Right cardiac atrium (tissue), 5 donors: ENCODE results near the gene ATP11A. TPM values are rescaled to one million over a fixed set of nuclear protein-coding genes. Genes with fewer than 3 reads are reported as not detected.

ENCODE experiments used
- ATAC-seq, 2 donors: fragments of 200-7000 bp; cut with Tn5 transposase; one replicate each; pipeline versions ENCODE4 v1.8.0 to v1.9.1; 2020; ENCODE audit warnings: moderate library complexity in 2 of 2, mild to moderate bottlenecking in 1 of 2
- DNase-seq, 3 donors: peaks; one replicate each; pipeline ENCODE4 v3.0.0-alpha.2; 2020
- H3K27ac ChIP-seq: one replicate; pipeline ENCODE4 v1.5.1; 2013; ENCODE audit warnings: mild to moderate bottlenecking, low read length, control low read depth, moderate library complexity
- H3K27me3 ChIP-seq: one replicate; pipeline ENCODE4 v1.6.1; 2013; ENCODE audit not compliant: control insufficient read depth, insufficient read depth
- H3K4me1 ChIP-seq: one replicate; pipeline ENCODE4 v1.6.1; 2013; ENCODE audit warnings: low read length; ENCODE audit not compliant: control insufficient read depth, insufficient read depth
- H3K4me3 ChIP-seq: one replicate; pipeline ENCODE4 v1.5.1; 2013; ENCODE audit warnings: low read length, control low read depth
- H3K9me3 ChIP-seq: one replicate; pipeline ENCODE4 v1.6.1; 2013; ENCODE audit warnings: low read length; ENCODE audit not compliant: control insufficient read depth
- WGBS: extraction: QIAGEN DNeasy Blood & Tissue Kit; methylation state at CpG from one replicate; pipeline ENCODE4 v1.1.7; 2013; 5-methylcytosine and 5-hydroxymethylcytosine counted together
- intact Hi-C, 4 donors: fragments of 100-400 bp; cut with DNase I; formaldehyde crosslinking; loops; one replicate each; pipeline versions ENCODE4 v1.11.0 to v1.14.0; 2022 to 2023
- polyA plus RNA-seq: library from polyadenylated mRNA; stranded (reverse); fragments of 200-250 nt; gene quantifications from one replicate; pipeline ENCODE4 v1.2.3, GENCODE V29; 2013
- total RNA-seq, 4 donors: library from RNA; stranded (reverse); fragmentation: NEBNext Ultra II Directional; extraction: Animal tissue kit (Norgen Biotek cat#: 25700); gene quantifications; one replicate each; pipeline ENCODE4 v1.2.1, GENCODE V29; 2021
- donor health status: healthy with polysubstance abuse.
- donor health status: DM: no; HTN: yes; CAD: no.
- donor health status: DM: no; HTN: no; CAD: no.
- donor health status: DM: no; HTN: yes; CAD: no; lungs with severe emphysema.
- donor health status: DM: yes; HTN: yes; CAD: no.

ATP11A gene
- total and polyA plus RNA-seq, 5 donors, result 19.5 to 100 (median 83.4) TPM

DNA sequence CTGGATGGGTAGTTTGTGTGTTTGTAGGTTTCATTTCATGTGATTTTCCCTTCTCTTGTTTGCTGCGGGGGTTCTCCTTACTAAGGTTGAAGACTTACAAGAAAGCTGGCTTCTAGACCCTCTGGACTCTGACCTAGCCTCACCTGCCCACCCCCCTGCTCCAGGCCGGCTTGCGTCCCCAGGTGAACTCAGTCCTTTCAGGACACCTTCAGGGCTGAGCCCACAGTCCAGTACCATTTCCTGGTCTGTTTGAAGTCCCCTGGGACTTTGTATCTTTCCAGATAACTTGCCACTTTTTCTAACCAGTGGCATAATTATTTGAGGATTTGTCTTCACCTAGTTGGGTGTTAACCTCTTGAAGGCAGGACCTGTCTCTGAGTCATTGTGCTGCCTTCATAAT is 227.9 kb downstream of the ATP11A start:
- 90% methylated on average over 3 of the region's 3 CpGs for WGBS
- Histone ChIP-seq H3K27ac (no peak overlapping the region), H3K9me3 (no peaks in the 10 kb centered on the region), H3K4me3 (no peak overlapping the region), H3K27me3 (no peaks in the 10 kb centered on the region), H3K4me1 (no peaks in the 10 kb centered on the region)
- intact Hi-C loops, result no loop called here
- ATAC-seq, result no peak
- DNase-seq, result no peak

GRCh38 chr13:112918266-112918665 is 228.4 kb downstream of the ATP11A start:
- no peak for DNase-seq
- H3K27ac ChIP-seq, result no peak overlapping the region
- 82% methylated on average over 8 of the region's 8 CpGs for WGBS
- no peaks in the 10 kb centered on the region for H3K9me3 ChIP-seq
- ATAC-seq, result no peak
- no peaks in the 10 kb centered on the region for H3K27me3 ChIP-seq
- intact Hi-C loops, result no loop called here
- H3K4me3 ChIP-seq, result no peak overlapping the region
- H3K4me1 ChIP-seq, result no peaks in the 10 kb centered on the region

DNA sequence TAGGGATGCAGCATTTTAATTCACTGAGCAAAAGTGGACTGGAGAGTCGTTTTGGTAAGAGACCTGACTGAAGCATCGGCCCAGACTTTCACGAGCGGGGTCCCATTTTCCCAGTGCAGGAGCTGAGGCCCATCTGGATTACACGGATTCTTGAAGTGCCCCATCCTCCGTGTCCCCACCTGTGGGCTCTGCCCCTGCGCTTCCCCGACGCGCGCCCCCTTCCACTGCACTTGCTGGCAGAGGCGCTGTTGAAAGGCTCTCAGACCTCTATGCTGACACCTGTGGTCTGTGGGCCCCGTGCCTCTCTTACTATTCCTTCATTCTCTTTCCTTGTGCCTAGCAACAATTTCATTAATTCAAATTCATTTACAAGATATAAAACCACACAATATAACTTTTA is 228.9 kb downstream of the ATP11A start:
- H3K4me1 ChIP-seq, result no peaks in the 10 kb centered on the region
- no peaks in the 10 kb centered on the region for H3K9me3 ChIP-seq
- H3K27me3 ChIP-seq, result no peaks in the 10 kb centered on the region
- ATAC-seq (no peak), DNase-seq (no peak)
- no peak overlapping the region for H3K4me3 ChIP-seq
- no peak overlapping the region for H3K27ac ChIP-seq
- intact Hi-C loops, result no loop called here
- 78% methylated on average over 13 of the region's 13 CpGs for WGBS

DNA sequence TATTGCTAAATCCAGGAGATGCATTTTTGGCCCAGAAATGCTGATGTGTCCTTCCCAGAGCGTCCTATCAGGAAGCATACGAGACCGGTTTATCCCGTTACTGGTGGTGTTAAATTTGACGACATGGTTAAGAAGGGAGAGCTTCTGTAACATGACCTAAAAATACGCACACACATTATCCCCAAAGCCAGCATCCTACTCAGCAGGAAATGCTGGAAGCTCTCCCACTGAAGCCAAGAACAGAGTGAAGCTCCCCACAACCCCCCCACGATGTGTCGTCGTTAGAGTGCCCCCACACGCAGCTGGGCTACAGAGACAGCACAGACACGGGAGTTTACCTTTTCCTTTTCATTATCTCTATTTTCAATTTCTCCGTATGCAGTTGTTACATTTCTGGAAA is 234.1 kb downstream of the ATP11A start:
- ATAC-seq (no peak), DNase-seq (no peak)
- no peak overlapping the region for H3K4me3 ChIP-seq
- no peaks in the 10 kb centered on the region for H3K4me1 ChIP-seq
- H3K9me3 ChIP-seq, result no peaks in the 10 kb centered on the region
- no peak overlapping the region for H3K27ac ChIP-seq
- intact Hi-C loops, result no loop called here
- no peaks in the 10 kb centered on the region for H3K27me3 ChIP-seq
- 47% methylated on average over 12 of the region's 12 CpGs for WGBS

DNA sequence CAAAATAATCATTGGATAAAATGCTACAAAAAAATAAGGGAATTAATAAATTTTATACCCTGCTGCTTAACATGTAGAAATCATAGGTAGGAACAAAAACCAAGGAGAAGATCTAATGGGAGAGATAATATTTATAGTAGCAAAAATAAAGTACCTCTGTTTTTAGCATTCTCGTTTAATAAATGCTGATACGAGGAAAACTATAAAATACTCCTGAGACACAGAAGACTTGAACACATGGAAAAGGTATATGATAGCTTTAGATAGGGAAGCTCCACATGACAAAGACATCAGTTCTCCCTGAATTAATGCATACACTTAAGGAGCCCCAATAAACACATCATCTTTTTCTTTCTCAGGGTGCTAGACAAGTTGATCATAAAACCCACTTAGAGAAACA is 234.5 kb downstream of the ATP11A start:
- H3K27me3 ChIP-seq, result no peaks in the 10 kb centered on the region
- intact Hi-C loops, result no loop called here

DNA sequence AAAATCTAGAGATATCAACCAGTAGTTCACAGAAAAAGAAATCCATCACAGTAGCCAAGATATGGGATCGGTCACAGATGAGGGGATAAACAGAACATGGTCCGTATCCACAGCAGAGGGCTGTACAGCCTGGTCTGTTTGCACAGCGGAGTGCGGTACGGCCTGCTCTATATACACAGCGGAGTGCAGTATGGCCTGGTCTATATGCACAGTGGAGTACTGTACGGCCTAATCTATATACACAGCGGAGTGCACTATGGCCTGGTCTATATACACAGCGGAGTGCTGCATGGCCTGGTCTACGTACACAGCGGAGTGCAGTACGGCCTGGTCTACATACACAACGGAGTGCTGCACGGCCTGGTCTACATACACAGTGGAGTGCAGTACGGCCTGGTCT is 236.2 kb downstream of the ATP11A start:
- WGBS, result 91% methylated on average over 15 of the region's 15 CpGs
- Histone ChIP-seq H3K4me3 (no peak overlapping the region), H3K4me1 (no peaks in the 10 kb centered on the region), H3K27ac (no peak overlapping the region), H3K9me3 (no peaks in the 10 kb centered on the region), H3K27me3 (no peaks in the 10 kb centered on the region)
- intact Hi-C loops, result no loop called here
- DNase-seq (no peak), ATAC-seq (no peak)

More for the DNA sequence above, 234.5 kb downstream of the ATP11A start:
- no peaks in the 10 kb centered on the region for H3K4me1 ChIP-seq
- DNase-seq (no peak), ATAC-seq (no peak)
- no peak overlapping the region for H3K4me3 ChIP-seq
- no peaks in the 10 kb centered on the region for H3K9me3 ChIP-seq
- no peak overlapping the region for H3K27ac ChIP-seq
- WGBS, result 73% methylated on average over 2 of the region's 2 CpGs

DNA sequence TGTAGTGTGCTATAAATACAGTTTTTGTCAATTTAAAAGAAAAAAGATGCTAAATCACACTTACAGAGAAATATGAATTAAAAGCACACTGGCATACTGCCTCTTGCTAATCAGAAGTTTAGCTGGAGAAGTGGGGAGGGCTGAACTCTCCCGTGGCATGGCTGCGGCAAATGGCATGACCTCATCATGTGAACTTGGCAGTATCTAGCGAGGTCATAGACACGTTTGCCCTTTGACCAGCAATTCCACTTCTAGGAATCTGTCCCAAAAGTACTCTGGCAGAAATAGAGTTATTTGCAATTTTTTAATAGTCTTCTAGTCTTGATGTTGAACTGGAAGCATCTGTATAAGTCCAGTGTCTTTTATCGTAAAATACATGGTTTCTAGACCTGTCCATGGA is 237.2 kb downstream of the ATP11A start:
- 68% methylated on average over 5 of the region's 5 CpGs for WGBS
- Histone ChIP-seq H3K4me1 (no peaks in the 10 kb centered on the region), H3K9me3 (no peaks in the 10 kb centered on the region), H3K27me3 (no peaks in the 10 kb centered on the region), H3K27ac (no peak overlapping the region), H3K4me3 (no peak overlapping the region)
- no peak for DNase-seq
- intact Hi-C loops, result no loop called here
- ATAC-seq, result no peak

GRCh38 chr13:112928020-112928971 is 238.5 kb downstream of the ATP11A start:
- H3K27me3 ChIP-seq, result no peaks in the 10 kb centered on the region
- intact Hi-C loops, result no loop called here
- peak in 1 of 2 donors; percentile 9 for ATAC-seq
- no peak overlapping the region for H3K27ac ChIP-seq
- H3K4me3 ChIP-seq, result no peak overlapping the region
- H3K9me3 ChIP-seq, result no peaks in the 10 kb centered on the region
- no peak for DNase-seq
- H3K4me1 ChIP-seq, result no peaks in the 10 kb centered on the region
- 63% methylated on average over 21 of the region's 21 CpGs for WGBS

- Histone ChIP-seq H3K9me3 (no peaks in the 10 kb centered on the region), H3K27ac (no peak overlapping the region), H3K4me1 (no peaks in the 10 kb centered on the region), H3K4me3 (no peak overlapping the region), H3K27me3 (no peaks in the 10 kb centered on the region)
- WGBS, result 19% methylated on average over 21 of the region's 21 CpGs
- intact Hi-C loops, result no loop called here
- DNase-seq (peak in 1 of 3 donors; percentile 62), ATAC-seq (peak; percentile 31 to 65)
Measured at GRCh38 chr13:112928972-112929782, 239.3 kb downstream of the ATP11A start.

- ATAC-seq (no peak), DNase-seq (no peak)
- WGBS, result 28% methylated on average over 8 of the region's 8 CpGs
- Histone ChIP-seq H3K27ac (no peak overlapping the region), H3K4me1 (no peaks in the 10 kb centered on the region), H3K9me3 (no peaks in the 10 kb centered on the region), H3K27me3 (no peaks in the 10 kb centered on the region), H3K4me3 (no peak overlapping the region)
- intact Hi-C loops, result no loop called here
Measured at GRCh38 chr13:112929783-112930055, 239.9 kb downstream of the ATP11A start.

DNA sequence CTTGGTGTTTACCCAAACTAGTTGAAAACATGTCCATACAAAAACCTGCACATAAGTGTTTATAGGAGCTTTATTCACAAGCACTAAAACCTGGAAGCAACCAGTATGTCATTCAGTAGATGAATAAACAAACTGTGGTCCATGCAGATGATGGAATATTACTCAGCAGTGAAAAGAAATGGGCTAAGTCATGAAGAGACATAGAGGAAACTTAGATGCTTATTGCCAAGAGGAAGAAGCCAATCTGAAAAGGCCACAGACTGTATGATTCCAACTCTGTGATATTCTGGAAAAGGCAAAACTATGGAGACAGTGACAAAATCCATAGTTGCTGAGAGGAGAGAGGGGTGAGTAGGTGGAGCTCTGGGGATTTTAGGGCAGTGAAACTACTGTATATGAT is 240.4 kb downstream of the ATP11A start:
- no peak for ATAC-seq
- no peak for DNase-seq
- no peaks in the 10 kb centered on the region for H3K4me1 ChIP-seq
- no peak overlapping the region for H3K27ac ChIP-seq
- intact Hi-C loops, result no loop called here
- H3K4me3 ChIP-seq, result no peak overlapping the region
- no peaks in the 10 kb centered on the region for H3K27me3 ChIP-seq
- H3K9me3 ChIP-seq, result no peaks in the 10 kb centered on the region
